ENCODE measurements around the gene BUD23.
A peak's percentile ranks its signal among the peaks of the same experiment; 100 is the strongest.
"Not testable (repeated sequence)": the region's sequence is repeated elsewhere in the genome, so short reads cannot be mapped to it uniquely, and the experiment has no call there.

The BUD23 gene, protein sequence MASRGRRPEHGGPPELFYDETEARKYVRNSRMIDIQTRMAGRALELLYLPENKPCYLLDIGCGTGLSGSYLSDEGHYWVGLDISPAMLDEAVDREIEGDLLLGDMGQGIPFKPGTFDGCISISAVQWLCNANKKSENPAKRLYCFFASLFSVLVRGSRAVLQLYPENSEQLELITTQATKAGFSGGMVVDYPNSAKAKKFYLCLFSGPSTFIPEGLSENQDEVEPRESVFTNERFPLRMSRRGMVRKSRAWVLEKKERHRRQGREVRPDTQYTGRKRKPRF
- 58.9 reads per million, percentile 72 among the genes with 10 or more reads in this experiment for total RNA-seq

DNA sequence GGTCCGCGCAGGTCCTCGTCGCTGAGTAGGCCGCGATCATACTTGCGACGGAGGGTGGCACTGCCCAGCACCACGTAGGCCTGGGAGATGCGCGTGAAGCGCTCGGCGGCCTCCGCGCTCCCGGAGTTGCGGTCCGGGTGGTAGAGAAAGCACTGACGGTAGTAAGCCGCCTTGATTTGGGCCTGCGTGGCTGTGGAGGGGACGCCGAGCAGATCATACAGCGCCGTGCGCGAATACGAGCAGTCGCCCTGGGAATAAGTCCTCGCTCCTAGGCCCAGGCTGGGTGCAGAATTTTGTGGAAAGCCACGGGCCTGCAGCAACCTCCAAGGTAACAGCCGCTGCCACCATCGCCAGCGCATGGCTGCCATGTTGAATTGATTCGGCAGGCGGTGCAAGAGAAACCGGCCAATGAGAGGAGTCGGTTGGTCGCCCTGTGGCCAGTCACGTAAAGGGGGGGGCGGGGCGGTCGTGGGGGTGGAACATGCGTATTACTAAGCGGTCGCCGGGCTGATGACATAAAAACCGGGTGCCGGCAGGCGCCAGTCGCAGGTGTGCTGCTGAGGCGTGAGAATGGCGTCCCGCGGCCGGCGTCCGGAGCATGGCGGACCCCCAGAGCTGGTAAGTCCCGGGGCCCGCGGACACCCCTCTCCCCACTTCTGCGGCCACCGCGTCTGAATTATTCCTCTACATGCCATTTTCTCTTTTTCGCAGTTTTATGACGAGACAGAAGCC lies at the start of gene BUD23, which contains the start of gene DNAJC30:
TSS of gene BUD23 (plus strand) at position 542 of the 732 bp plus-strand sequence. CDS start at position 571, 29 bp downstream.
TSS of gene DNAJC30 (minus strand) at position 398 of the 732 bp plus-strand sequence. CDS start at position 368, 30 bp downstream.
- DNase-seq, result peak; percentile 96

DNA sequence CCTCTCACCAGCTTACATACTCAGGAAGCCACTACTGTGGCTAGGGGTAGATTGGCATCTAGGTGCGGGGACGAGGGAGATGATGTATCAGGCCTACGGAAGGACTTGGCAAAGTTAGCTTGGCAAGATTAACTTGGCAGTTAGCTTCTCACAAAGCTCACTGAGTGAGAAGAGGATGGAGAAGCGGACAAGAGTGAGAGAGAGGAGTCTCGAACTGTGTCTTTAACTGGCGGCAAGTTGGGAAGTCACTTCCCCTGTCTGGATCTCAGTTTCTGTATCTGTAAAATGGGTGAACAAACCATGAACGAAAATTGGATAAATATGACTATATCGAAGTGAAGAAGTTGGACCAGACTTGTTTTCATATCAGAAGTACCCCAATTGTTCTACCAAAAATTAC lies 49.6 kb upstream of the BUD23 start:
- no peak for DNase-seq

DNA sequence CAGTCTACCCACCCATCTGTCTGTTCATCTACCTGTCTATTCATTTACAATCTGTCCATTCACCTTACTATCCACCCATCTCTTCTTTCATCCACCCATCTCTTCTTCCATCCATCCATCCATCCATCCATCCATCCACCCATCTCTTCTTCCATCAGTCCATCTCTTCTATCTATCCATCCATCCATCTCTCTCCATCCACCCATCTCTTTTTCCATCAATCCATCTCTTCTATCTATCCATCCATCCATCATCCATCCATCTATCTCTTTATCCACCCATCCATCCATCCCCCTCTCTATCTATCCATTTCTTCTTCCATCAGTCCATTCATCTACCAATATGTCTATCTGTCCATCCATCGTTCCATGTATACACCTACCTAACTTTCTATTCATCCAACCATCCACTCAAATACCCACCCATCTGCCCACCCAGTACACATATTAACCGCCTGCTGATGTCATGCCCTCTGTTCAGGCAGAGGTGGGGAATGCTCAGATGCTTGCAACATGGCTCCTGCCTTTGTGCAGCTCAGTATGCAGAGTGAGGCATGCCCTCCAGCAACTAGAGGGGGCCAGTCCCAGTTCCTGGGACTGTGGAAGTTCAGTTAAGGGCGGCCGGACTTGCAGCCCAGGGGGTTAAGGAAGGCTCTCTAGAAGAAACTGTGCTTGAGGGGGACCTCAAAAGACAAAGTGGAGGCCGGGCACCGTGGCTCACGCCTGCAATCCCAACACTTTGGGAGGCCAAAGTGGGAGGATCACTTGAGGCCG lies 47.8 kb upstream of the BUD23 start:
- no peak for DNase-seq

DNA sequence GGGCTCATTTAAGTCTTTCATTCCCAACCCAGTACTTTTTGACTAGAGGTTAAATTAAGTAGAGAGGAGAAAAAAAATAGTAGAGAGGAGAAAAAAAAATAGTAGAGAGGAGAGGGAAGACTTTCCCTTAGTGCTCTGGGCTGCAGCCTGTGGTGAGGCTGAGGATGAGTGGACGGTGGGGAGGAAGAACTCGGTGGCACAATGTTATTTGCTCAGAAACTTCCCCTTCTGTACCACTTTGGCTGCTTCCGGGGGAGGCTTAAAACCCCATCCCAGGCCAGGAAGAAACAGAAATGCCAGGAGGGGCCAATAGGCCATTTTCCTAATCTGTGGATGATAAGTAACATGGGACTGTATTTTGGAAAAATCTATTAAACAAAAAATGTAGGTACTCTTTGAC lies 44.5 kb upstream of the BUD23 start:
- no peak for DNase-seq

DNA sequence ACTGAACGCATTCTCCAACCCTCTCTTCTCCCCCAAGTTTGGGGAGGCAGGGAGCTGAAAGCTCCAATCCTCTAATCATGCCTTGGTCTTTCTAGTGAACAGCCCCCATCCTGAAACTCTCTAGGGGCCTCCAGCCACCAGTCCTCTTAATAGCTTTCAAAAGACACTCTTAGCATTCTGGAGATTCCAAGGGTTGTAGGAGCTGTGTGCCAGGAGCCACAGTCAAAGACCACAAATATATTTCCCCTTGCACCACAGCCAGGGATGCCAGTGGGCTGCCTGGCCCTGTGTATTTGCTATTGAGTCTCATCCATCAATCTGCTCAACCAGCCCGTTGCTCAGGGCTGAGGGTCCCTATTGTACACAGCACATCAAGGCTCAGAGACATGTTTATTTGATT lies 40.6 kb upstream of the BUD23 start:
- DNase-seq, result no peak

DNA sequence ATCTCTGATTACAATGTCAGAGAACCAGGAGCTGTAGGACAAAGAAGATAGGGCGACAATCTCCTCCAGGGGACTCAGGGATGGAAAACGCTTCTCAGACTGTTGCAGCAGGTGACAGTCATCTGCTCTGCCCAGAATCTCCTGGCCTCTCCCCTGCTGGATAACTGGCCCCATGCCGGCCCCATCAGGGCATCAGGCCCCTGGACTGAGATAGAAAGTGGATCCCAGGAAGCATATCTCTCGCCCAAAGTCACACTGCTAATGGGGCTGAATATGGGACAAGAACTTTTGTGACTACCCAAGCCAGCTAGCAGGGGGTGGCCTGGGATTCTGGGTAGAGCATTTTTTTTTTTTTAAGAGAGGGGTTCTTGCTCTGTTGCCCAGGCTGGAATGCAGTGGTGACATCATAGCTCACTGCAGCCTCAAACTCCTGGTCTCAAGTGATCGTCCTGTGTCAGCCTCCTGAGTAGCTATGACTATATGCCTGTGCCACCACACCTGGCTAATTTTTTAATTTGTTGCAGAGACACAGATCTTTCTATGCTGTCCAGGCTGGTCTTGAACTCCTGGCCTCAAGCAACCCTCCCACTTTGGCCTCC lies 38.6 kb upstream of the BUD23 start:
- no peak for DNase-seq

DNA sequence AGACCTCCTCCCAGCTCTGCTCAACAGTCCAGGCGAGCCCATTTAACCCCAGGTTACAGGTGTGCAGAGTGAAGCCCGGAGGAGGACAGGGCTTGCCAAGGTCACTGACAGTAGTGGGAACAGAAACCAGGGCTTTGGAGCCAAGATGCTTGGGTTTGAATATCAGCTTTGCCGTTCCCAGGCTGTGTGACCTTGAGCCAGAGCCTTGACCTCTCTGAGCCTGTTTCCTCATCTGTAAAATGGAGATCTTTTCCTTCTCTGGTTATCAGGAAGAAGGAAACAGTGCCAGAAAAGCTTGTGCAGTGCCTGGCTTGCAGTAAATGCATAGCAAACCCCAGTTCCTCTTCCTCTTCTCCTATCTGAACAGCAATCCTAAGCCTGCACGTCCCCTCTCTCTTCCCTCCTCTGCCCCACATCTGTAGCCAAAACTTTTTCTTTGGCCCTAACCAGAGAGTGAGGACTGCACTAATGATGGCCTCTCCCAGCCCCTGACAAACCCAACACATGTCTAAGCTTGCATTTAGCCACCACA lies 37.7 kb upstream of the BUD23 start:
- DNase-seq, result no peak

DNA sequence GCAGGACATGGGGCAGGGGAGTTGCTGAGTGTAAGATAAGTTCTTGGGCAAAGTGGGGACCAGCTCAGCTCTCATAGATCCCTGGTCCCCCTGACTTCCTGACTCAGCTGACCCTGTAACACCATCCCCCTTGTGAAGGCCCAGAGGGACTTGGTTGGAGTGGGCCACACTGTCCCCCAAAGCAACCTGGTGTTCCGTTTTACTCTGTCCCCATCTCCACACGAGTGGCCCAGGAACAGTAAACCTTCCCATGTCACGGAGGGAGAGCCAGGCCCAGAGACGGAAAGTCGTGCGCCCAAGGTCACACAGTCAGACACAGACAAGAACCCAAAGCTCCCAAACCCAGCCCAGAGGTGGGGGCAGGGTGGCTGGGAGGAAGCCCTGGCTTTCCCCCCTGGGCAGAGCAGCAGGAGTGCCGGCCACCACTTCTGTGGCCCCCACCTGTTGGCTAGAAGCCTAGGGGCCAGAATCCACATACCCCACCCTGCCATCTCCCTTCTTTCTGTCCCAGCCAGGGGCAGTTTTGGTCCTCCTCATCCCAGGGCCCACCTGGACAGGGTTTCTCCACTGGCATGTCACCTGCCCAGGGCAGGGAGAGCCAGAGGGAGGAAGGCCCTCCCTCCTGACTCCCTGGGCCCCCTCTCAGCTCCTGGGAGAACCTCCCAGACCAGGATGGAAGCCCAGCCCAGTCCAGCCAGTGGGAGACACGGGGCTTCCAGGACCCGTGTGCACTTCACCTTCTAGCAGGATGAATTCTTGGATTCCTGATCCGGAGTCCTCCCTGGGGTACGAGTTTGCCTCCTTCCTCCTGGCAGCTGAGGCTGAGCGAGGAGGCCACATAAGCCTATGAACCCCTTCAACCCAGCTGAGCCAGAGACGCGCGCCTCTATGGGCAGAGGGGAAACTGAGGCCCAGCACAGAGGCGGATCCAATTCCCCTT lies 36.3 kb upstream of the BUD23 start:
- DNase-seq, result no peak

DNA sequence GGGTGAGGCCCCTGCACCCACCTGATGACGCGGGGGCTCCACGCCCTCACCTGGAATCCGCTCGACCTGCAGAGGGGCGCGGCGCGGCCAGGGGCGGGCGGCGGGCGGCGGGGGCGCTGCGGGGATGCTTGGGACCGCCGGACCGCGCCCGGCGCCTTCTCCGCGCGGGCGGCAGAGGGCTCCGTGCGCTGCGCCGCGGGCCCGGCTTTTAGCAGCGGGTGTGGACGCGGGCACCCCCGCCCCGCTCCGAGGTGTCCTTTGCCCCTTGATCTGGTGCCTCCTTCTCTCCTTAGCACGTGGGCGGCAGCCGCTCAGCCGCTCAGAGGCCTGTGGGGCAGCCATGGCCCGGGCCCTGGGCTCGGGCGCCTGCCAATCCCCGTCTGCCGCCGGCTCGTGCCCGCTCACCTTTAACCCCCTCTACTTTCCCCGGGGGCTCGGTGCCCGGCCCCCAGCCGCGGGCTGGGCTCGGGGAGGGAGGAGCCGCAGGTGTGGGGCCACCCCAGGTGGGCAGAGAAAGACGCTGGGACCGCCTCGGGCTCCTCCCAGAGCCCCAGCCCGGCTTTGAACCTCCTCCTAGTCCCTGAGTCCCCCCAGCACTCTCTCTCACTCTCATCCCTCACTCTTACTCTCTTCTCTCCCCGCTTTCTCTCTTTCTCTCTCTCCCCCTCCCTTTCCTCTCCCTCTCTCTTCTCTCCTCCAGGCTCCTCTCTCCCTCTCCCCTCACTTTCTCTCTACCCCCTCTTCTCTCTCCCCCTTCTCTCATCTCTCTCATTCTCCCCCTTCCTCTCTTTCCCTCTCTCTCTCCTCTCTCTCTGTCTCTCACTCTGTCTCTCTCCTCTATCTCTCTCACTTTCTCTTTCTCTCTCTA lies 35.4 kb upstream of the BUD23 start:
- no peak for DNase-seq

DNA sequence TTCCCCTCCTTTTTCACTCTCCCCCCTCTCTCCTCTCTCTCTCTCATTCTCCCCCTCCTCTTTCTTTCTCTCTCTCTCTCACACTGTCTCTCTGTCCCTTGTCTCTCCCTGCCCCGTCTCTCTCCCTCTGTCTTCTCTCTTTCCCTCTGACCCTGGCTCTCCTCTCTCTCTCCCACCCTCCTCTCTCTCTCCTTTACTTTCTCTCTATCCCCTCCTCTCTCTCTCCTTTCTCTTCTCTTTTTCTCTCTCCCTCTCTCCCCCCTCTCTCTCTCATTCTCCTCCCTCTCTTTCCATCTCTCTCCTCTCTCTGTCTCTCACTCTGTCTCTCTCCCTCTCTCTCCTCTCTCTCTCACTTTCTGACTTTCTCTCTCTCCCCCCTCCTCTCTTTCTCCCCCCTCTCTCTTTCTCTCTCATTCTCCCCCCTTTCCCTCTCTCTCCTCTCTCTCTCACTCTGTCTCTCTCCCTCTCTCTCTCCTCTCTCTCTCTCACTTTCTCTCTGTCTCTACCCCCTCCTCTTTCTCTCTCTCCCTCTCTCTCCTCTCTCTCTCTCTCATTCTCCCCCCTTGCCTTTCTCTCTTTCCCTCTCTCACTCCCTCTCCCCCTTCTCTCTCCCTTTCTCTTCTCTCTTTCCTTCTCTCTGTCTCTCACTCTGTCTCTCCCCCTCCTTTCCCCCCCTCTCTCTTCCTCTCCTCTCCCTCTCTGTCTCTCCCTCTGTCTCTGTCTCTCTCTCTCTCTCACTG lies 34.6 kb upstream of the BUD23 start:
- no peak for DNase-seq

DNA sequence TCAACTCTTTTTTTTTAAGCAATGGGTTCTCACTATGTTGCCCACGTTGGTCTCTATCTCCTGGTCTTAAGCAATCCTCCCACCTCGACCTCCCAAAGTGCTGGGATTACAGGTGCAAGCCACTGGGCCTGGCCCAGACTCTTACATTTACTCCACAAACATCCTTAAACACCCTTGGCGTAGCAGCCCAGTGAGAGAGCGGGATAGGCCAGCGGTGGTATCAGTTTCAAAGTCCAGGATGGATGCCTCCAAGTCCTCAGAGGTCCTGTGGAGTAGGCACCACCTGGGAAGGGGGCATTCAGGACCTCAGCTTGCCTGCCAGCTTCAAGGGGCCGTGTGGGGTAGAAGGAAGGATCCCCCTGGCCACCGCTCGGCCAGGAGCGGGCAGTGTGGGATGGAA lies 33.8 kb upstream of the BUD23 start:
- DNase-seq, result no peak

DNA sequence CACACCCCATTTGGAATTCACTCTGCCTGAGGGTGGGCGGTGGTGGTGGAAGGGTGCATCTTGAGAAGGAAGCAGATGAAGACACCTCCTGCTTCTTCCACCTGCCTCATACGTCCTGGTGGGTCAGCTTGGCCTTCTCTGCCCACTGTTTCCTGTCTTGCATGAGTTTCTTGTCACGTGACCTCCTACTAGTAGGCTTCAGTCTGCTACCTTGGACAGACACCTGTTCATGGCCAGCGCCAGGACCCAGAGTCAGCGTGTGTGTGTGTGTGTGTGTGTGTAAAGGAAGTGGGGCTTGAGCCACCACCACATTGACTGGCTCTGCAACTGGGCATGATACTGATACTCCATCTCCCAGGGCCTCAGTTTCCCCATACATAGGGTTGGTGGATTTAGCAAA lies 32.9 kb upstream of the BUD23 start:
- DNase-seq, result no peak

DNA sequence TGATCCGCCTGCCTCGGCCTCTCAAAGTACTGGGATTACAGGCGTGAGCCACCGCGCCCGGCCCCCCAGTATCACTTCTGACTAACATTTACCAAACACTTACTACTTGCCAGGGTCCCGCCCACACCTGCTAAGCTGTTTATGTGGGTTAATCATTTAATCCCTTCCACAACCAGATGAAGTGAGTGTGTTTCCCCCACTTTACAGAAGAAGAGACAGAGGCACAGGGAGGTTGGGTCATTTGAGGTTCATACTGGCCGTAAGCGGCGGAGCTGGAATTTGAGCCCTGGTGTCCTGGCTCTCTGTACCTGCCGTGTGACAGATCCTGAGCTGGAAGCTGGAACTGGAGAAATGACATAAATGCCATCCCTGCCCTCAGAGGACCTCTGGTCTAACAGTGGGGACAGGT lies 30.9 kb upstream of the BUD23 start:
- DNase-seq, result no peak

DNA sequence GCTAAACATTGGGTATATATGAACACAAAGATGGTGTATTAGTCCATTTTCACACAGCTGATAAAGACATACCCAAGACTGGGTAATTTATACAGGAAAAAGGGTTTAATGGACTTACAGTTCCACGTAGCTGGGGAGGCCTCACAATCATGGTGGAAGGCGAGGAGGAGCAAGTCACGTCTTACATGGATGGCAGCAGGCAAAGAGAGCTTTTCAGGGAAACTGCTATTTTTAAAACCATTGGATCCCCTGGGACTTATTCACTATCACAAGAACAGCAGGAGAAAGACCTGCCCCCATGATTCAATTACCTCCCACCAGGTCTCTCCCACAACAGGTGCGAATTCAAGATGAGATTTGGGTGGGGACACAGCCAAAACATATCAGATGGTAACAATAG lies 28.1 kb upstream of the BUD23 start:
- not testable (repeated sequence) for DNase-seq

DNA sequence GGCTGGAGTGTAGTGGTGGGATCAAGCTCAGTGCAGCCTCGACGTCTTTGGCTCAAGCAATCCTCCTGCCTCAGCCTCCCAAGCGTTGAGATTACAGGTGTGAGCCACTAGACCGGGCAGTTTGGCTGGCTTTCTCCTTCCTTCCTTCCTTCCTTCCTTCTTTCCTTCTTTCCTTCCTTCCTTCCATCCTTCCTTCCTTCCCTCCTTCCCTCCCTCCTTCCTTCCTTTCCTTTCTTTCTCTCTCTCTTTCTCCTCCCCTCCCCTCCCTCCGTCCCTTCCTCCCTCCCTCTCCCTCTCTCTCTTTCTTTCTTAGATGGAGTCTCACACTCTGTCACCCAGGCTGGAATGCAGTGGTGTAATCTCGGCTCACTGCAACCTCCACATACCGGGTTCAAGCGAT lies 23.4 kb upstream of the BUD23 start:
- DNase-seq, result no peak

DNA sequence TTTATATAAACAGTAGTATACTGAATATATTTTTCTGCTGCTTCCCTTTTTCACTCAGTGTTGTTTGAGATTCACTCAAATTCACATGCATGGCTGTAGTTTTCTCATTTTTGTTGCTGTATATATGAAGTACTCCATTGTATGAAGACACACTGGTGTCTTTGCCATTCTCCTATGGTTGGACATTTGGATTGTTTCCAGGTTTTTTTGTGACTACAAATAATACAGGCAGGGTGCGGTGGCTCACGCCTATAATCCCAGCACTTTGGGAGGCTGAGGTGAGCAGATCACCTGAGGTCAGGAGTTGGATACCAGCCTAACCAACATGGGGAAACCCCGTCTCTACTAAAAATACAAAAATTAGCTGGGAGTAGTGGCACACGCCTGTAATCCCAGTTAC lies 22.8 kb upstream of the BUD23 start:
- not testable (repeated sequence) for DNase-seq

DNA sequence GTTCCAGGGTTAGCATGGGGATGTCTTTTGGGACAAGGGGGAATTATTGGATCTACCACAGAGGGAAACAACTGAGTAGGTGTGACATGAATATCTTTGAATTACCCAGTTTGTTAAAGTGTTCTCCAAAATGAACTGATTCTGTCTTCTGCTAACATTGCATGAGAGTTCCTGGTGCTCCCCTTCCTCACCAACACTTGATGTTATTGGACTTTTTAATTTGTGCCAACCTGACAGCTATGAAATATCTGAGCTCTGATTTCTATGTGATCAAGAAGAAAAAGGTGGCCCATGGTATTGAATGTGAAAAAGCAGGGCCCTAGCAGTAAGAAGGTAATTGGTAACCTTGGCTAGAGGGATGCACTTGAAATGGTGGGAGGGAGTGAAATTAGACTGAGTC lies 20.4 kb upstream of the BUD23 start:
- DNase-seq, result no peak

DNA sequence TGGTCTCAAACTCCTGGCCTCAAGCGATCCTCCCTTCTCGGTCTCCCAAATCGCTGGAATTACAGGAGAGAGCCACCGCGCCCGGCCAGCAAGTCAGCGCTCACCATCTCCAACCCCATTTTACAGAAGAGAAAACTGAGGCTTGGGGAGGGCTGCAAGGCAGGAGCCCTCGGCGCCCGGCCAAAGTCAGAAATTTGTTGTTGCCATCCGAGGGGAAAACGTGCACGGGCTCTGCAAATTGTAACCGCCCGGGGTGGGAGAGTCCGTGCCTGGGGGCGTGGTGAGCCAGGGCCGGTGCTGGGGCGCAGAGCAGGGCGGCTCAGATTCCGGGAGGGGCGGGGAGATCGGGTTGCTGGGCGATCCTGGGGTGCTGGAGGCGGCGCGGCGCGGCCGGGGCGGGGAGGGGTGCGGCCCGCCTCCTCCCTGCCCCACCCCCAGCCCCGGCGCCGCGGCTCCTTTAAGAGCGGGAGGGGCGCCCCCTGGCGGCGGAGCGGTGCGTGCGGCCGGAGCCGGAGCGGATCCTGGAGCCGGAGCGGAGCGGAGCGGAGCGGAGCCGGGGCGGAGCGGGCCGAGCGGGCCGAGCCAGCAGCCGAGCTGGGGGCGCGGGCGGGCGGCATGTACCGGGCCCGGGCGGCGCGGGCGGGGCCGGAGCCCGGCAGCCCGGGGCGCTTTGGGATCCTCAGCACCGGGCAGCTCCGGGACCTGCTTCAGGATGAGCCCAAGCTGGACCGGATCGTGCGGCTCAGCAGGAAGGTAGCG lies 15.9 kb upstream of the BUD23 start, which contains the start of gene VPS37D:
TSS of gene VPS37D (plus strand) at position 488 of the 759 bp plus-strand sequence. CDS start at position 616, 128 bp downstream.
- DNase-seq, result peak; percentile 93
